Neural progenitor cell (in vitro differentiated cells): ENCODE data around the gene MRPL51. TPM values are rescaled to one million over a fixed set of nuclear protein-coding genes. Genes with fewer than 3 reads are reported as not detected.
A peak's percentile ranks its signal among the peaks of the same experiment; 100 is the strongest.
"Not testable (repeated sequence)": the region's sequence is repeated elsewhere in the genome, so short reads cannot be mapped to it uniquely, and the experiment has no call there.

Source experiments
- DNase-seq: peaks from one replicate; pipeline ENCODE4 v3.0.0-alpha.2; 2016; ENCODE audit warnings: low spot score
- H2AFZ ChIP-seq: fragments of 200-600 bp; sonication (generic); replicated peaks from 2 replicates; pipeline ENCODE4 v1.6.1; 2016; ENCODE audit warnings: antibody characterized with exemption
- H3F3A ChIP-seq: fragments of 200-600 bp; sonication (generic); 2 replicates; pipeline ENCODE4 v1.6.1; 2016; ENCODE audit warnings: antibody characterized with exemption, low read depth
- H3K27ac ChIP-seq: fragments of 200-600 bp; sonication (generic); 2 replicates; pipeline ENCODE4 v1.5.1; 2016; ENCODE audit warnings: mild to moderate bottlenecking
- H3K27me3 ChIP-seq: fragments of 200-600 bp; sonication (generic); 2 replicates; pipeline ENCODE4 v1.6.1; 2016; ENCODE audit warnings: mild to moderate bottlenecking, moderate library complexity
- H3K36me3 ChIP-seq: fragments of 200-600 bp; sonication (generic); 2 replicates; pipeline ENCODE4 v1.5.1; 2016
- H3K4me1 ChIP-seq: fragments of 200-600 bp; sonication (generic); 2 replicates; pipeline ENCODE4 v1.6.1; 2016; ENCODE audit warnings: mixed run types
- H3K4me2 ChIP-seq: fragments of 200-600 bp; sonication (generic); 2 replicates; pipeline ENCODE4 v1.6.1; 2016
- H3K4me3 ChIP-seq: fragments of 200-600 bp; sonication (generic); 2 replicates; pipeline ENCODE4 v1.5.1; 2016
- H3K79me2 ChIP-seq: fragments of 200-600 bp; sonication (generic); 2 replicates; pipeline ENCODE4 v1.6.1; 2016; ENCODE audit warnings: low read depth
- H3K9ac ChIP-seq: fragments of 200-600 bp; sonication (generic); 2 replicates; pipeline ENCODE4 v1.6.1; 2016
- H3K9me3 ChIP-seq: fragments of 200-600 bp; sonication (generic); 2 replicates; pipeline ENCODE4 v1.5.1; 2016; ENCODE audit warnings: low read depth
- H4K20me1 ChIP-seq: fragments of 200-600 bp; sonication (generic); 2 replicates; pipeline ENCODE4 v1.6.1; 2016; ENCODE audit warnings: low read depth
- H3K27ac Mint-ChIP-seq: 3 replicates; pipeline ENCODE4 v1.8.0; 2021; ENCODE audit warnings: mixed read lengths
- H3K27me3 Mint-ChIP-seq: 2 replicates; pipeline ENCODE4 v1.8.0; 2022; ENCODE audit warnings: low read depth, mild to moderate bottlenecking, inconsistent platforms, moderate library complexity, mixed read lengths; ENCODE audit not compliant: insufficient read depth
- H3K36me3 Mint-ChIP-seq: 3 replicates; pipeline ENCODE4 v1.8.0; 2021; ENCODE audit warnings: mixed read lengths
- H3K4me1 Mint-ChIP-seq: 3 replicates; pipeline ENCODE4 v1.8.0; 2021; ENCODE audit warnings: mixed read lengths
- H3K4me3 Mint-ChIP-seq: 3 replicates; pipeline ENCODE4 v1.8.0; 2021; ENCODE audit warnings: mild to moderate bottlenecking, moderate library complexity, mixed read lengths
- H3K9me3 Mint-ChIP-seq: 3 replicates; pipeline ENCODE4 v1.8.0; 2020; ENCODE audit warnings: mixed read lengths
- EZH2 ChIP-seq: fragments of 200-600 bp; sonication (generic); IDR thresholded peaks from 2 replicates; pipeline ENCODE4 v1.6.1; 2017; ENCODE audit warnings: antibody characterized with exemption, mild to moderate bottlenecking, moderate library complexity
- EZH2phosphoT487 ChIP-seq: fragments of 200-600 bp; sonication (generic); IDR thresholded peaks from 2 replicates; pipeline ENCODE4 v1.6.1; 2017; ENCODE audit warnings: antibody characterized with exemption
- total RNA-seq: library from RNA; depleted of rRNA; stranded (reverse); fragments of >200 nt; gene quantifications from 2 replicates; pipeline ENCODE4 v1.2.3, GENCODE V29; 2015; ENCODE audit warnings: low replicate concordance
- TF ChIP-seq, protein P1 (sequence below): fragments of 200-600 bp; sonication (generic); IDR thresholded peaks from 2 replicates; pipeline ENCODE4 v1.5.1; 2017; ENCODE audit warnings: antibody characterized with exemption, mild to moderate bottlenecking

The MRPL51 gene
- total RNA-seq, 1 donor from 2014 or later = 143 TPM

DNA sequence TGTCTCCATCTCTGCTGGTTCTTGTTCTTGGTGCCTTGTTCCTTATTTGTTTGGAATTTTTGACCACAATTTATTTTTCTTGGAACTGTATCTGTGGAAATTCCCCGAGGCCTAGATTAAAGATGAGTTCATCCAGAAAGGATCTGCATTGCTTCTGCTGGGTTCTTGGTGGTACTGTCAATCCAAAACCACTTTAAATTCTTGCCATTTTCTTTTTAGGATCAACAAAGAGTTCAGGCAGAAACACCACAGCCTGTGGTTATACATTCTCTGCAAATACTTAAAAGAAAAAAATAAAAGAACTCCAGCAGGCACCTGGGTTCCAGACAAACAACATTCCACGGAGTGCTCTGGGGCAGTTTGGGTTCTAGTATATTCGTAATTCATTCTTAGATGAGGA, 16.6 kb downstream of the MRPL51 start:
- DNase-seq = no peak
- no peak overlapping the region for H3K4me3 ChIP-seq
- H3K4me1 Mint-ChIP-seq = peaks cover 3% of the 10 kb centered on the region
- H3K4me3 Mint-ChIP-seq = no peak overlapping the region
- H2AFZ ChIP-seq = no peak overlapping the region
- no peak overlapping the region for H3K9ac ChIP-seq
- H4K20me1 ChIP-seq = no peaks in the 10 kb centered on the region
- no peaks in the 10 kb centered on the region for H3K27me3 ChIP-seq
- H3K27ac Mint-ChIP-seq = no peak overlapping the region
- H3K4me2 ChIP-seq = no peak overlapping the region
- peaks cover 9% of the 10 kb centered on the region for H3K9me3 Mint-ChIP-seq
- H3K27me3 Mint-ChIP-seq = peaks cover 4% of the 10 kb centered on the region
- H3K4me1 ChIP-seq = no peaks in the 10 kb centered on the region
- H3K36me3 Mint-ChIP-seq = no peaks in the 10 kb centered on the region
- peaks cover 7% of the 10 kb centered on the region for H3F3A ChIP-seq
- H3K79me2 ChIP-seq = no peaks in the 10 kb centered on the region
- no peaks in the 10 kb centered on the region for H3K9me3 ChIP-seq
- no peaks in the 10 kb centered on the region for H3K36me3 ChIP-seq
- H3K27ac ChIP-seq = no peak overlapping the region
- no peak for TF ChIP-seq EZH2phosphoT487

DNA sequence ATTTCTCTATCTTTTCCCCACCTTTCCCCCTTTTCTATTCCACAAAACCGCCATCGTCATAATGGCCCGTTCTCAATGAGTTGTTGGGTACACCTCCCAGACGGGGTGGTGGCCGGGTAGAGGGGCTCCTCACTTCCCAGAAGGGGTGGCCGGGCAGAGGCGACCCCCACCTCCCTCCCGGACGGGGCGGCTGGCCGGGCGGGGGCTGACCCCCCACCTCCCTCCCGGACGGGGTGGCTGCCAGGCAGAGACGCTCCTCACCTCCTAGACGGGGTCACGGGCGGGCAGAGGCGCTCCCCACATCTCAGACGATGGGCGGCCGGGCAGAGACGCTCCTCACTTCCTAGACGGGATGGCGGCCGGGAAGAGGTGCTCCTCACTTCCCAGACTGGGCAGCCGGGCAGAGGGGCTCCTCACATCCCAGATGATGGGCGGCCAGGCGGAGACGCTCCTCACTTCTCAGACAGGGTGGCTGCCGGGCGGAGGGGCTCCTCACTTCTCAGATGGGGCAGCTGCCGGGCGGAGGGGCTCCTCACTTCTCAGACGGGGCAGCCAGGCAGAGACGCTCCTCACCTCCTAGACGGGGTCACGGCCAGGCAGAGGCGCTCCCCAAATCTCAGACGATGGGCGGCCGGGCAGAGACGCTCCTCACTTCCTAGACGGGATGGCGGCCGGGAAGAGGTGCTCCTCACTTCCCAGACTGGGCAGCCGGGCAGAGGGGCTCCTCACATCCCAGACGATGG, 17.7 kb downstream of the MRPL51 start:
- not testable (repeated sequence) for H3K9ac ChIP-seq, H3K27ac Mint-ChIP-seq, H3K27me3 Mint-ChIP-seq, H2AFZ ChIP-seq, H4K20me1 ChIP-seq, H3K4me3 Mint-ChIP-seq, H3K27ac ChIP-seq, H3K4me3 ChIP-seq, H3K9me3 ChIP-seq, DNase-seq, H3K79me2 ChIP-seq, H3K4me1 Mint-ChIP-seq, H3K4me1 ChIP-seq, H3K36me3 ChIP-seq, H3K9me3 Mint-ChIP-seq, H3K36me3 Mint-ChIP-seq, H3K4me2 ChIP-seq, H3K27me3 ChIP-seq
- peaks cover 16% of the 10 kb centered on the region for H3F3A ChIP-seq

GRCh38 chr12:6472491-6472890, 20.6 kb downstream of the MRPL51 start:
- peaks cover 7% of the 10 kb centered on the region for H3K27me3 Mint-ChIP-seq
- DNase-seq = no peak

DNA sequence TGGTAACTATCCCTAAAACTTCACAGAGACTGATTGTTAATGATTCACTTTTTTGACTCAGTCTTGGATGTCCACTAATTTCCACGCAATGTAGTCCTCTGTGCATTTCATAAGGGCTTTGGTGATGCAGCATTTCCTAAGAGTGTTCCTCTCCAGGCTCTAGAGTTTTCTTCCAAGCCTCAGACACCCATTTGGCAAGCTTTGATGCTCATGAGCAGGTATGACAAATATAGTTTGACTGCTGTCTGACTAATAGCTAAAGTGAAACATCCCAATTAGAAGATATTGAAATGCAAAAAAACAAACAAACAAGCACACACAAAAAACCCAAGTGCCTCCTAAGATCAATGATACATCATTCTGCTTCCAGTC, 21.1 kb downstream of the MRPL51 start:
- Mint-ChIP-seq H3K9me3 (peaks cover 7% of the 10 kb centered on the region), H3K27ac (no peak overlapping the region), H3K36me3 (no peaks in the 10 kb centered on the region), H3K27me3 (peaks cover 7% of the 10 kb centered on the region), H3K4me3 (peak overlapping the region; percentile 0), H3K4me1 (peaks cover 23% of the 10 kb centered on the region)
- Histone ChIP-seq H3K9ac (no peak overlapping the region), H2AFZ (no peak overlapping the region), H3K79me2 (peaks cover 18% of the 10 kb centered on the region), H3K36me3 (no peaks in the 10 kb centered on the region), H3F3A (peaks cover 16% of the 10 kb centered on the region), H3K4me2 (no peak overlapping the region), H3K27ac (no peak overlapping the region), H3K4me3 (no peak overlapping the region), H3K9me3 (no peaks in the 10 kb centered on the region), H4K20me1 (no peaks in the 10 kb centered on the region), H3K27me3 (no peaks in the 10 kb centered on the region), H3K4me1 (peaks cover 12% of the 10 kb centered on the region)
- TF ChIP-seq EZH2 (no peak), EZH2phosphoT487 (no peak)
- TF ChIP-seq, protein P1, sequence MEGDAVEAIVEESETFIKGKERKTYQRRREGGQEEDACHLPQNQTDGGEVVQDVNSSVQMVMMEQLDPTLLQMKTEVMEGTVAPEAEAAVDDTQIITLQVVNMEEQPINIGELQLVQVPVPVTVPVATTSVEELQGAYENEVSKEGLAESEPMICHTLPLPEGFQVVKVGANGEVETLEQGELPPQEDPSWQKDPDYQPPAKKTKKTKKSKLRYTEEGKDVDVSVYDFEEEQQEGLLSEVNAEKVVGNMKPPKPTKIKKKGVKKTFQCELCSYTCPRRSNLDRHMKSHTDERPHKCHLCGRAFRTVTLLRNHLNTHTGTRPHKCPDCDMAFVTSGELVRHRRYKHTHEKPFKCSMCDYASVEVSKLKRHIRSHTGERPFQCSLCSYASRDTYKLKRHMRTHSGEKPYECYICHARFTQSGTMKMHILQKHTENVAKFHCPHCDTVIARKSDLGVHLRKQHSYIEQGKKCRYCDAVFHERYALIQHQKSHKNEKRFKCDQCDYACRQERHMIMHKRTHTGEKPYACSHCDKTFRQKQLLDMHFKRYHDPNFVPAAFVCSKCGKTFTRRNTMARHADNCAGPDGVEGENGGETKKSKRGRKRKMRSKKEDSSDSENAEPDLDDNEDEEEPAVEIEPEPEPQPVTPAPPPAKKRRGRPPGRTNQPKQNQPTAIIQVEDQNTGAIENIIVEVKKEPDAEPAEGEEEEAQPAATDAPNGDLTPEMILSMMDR = no peak
- no peak for DNase-seq

More at GRCh38 chr12:6472491-6472890, 20.6 kb downstream of the MRPL51 start:
- Histone ChIP-seq H3K79me2 (peaks cover 18% of the 10 kb centered on the region), H3K4me2 (no peak overlapping the region), H3K4me3 (no peak overlapping the region), H4K20me1 (no peaks in the 10 kb centered on the region), H3K27me3 (no peaks in the 10 kb centered on the region), H3K9ac (no peak overlapping the region), H3K9me3 (no peaks in the 10 kb centered on the region), H3K27ac (no peak overlapping the region), H3F3A (peaks cover 16% of the 10 kb centered on the region), H3K4me1 (peaks cover 12% of the 10 kb centered on the region), H3K36me3 (no peaks in the 10 kb centered on the region), H2AFZ (no peak overlapping the region)
- no peak for TF ChIP-seq EZH2phosphoT487
- TF ChIP-seq, protein P1 = no peak
- no peak for TF ChIP-seq EZH2
- H3K4me3 Mint-ChIP-seq = no peak overlapping the region
- no peaks in the 10 kb centered on the region for H3K36me3 Mint-ChIP-seq
- H3K9me3 Mint-ChIP-seq = peaks cover 9% of the 10 kb centered on the region
- H3K4me1 Mint-ChIP-seq = peaks cover 23% of the 10 kb centered on the region
- H3K27ac Mint-ChIP-seq = no peak overlapping the region
